ENCODE measurements around the gene EDN2.

The EDN2 gene

DNA sequence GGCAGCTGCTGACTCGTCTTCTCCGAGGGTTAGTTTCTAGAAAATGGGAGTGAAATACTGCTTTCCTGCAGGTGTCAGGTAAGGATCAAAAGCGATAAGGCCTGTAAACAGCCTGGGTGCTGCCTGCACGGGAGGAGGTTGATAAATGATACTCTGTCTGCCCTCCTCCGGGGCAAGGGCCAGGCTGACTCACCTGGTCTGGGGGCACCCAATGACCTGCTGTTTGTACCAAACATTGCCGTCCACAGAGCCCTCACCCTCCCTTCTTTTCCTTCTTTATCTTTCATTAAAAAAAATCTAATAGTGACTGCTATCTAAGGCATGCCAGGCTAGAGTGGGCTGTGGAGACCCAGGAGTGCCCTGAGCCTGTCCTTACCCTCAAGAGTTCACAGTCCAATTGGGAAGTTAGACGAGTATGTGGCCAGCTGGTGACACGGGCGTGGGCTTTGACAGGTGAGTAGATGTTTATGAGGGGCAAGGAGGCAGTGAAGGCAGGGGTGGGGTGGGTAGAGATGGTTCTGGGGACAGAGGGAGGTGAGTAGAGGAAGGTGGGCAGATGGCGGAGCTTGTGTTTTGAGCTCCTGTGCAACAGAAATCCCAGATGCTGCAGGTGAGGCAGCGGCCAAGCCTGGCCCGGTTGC is 16.2 kb downstream of the EDN2 start:
- in situ Hi-C loops (cut with MboI; ENCODE audit: low sequenced_read_pairs): no loop called here

DNA sequence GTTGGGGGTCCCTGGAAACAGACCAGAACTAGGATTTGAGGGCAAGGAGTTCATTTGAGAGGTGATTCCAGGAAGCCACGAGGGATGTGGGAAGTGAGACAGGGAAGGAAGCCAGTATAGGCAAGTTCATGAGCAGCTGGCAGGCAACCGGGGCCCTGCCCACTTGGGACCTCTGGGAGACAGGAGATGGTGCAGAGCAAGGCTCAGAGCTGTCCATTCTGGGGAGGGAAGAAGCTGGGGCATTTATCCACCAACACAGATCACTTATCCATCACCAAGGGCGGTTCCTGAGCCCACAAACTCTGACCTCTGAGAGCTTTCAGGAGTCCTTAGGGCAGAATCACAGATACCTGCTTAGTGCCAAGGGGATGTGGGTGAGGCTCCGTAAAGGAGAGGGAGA is 16.8 kb downstream of the EDN2 start:
- in situ Hi-C loops (cut with MboI; ENCODE audit: low sequenced_read_pairs): no loop called here

GRCh38 chr1:41466146-41466545 is 18.3 kb downstream of the EDN2 start:
- in situ Hi-C loops (cut with MboI; ENCODE audit: low sequenced_read_pairs): no loop called here

- in situ Hi-C loops (cut with MboI; ENCODE audit: low sequenced_read_pairs): no loop called here
Observed at GRCh38 chr1:41465741-41466140, 18.7 kb downstream of the EDN2 start.

DNA sequence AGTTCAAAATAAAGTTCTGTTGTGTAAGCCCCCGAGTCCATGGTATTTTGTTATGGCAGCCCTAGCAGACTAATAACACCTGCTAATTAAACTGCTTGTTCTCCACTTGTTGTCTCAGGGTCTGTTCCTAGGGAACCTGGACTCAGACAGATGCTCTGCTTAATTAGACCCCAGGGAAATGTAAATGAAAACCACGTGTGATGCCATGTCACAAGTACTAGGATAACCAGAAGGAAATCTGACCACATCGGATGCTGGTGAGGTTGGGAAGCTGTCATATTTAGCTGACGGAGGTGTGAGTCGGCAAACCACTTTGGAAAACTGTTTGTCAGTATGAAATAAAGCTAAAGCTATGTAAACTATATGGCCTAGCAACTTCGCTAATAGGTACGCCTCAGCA is 19.6 kb downstream of the EDN2 start:
- in situ Hi-C loops (cut with MboI; ENCODE audit: low sequenced_read_pairs): no loop called here

DNA sequence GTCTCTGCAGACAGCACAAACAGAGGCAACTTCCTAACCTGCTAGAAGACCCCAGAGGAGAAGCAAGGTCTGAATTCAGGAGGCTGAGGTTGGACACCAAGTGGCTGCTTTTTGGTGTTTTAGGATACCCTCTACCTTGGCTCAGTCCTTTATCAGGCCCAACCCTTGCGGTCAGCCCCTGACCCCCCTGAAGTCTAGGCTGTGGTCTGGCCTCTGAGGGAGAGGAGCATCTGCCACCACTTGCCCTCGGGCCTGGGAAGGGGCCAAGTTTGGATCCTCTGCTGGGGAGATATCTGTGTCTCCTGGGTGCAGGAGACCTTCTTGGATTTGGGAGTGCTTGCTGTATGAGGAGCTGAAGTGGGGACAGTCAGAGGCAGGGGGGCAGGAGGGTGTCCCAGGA is 21.0 kb downstream of the EDN2 start:
- in situ Hi-C loops (cut with MboI; ENCODE audit: low sequenced_read_pairs): no loop called here

GRCh38 chr1:41462680-41463004 is 21.8 kb downstream of the EDN2 start:
- in situ Hi-C loops (cut with MboI; ENCODE audit: low sequenced_read_pairs): no loop called here

DNA sequence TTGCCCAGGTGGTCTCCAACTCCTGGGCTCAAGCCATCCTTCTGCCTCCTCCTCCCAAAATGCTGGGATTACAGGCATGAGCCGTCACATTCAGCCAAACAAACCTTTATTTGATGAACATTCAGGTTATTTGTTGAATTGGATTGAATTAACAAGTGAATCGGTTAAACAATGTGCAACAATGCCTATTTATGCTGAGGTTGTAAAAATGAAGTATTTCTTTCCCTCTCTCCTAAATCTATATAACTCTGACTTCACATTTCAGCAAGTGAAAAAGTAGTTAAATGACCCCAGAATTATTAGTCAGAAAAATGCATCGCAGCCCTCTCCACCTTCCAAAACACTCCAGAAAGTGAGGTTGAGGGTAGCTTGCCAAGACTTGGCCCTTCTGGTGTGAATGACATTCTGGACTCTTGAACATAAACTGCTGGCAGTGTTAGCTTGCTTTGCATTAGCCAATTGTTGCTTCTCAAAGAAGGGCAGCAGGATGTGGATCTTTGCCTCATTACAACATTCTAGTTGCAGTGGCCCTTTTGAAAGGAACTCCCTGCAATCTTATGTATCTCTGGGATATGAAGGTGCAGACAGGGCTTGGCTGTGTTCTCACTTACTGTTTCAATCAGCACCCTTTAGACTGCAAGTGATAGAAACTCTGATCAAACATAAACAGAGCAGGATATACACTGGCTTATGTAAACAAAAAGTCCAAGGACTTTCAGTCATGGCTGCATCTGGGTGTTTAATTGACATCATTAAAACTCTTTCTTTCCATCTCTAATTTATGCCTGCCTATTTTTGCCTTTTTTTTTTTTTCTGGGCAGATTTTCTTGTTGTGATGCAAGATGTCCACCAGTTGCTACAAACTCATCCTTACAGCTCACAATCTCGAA is 22.4 kb downstream of the EDN2 start:
- in situ Hi-C loops (cut with MboI; ENCODE audit: low sequenced_read_pairs): no loop called here

DNA sequence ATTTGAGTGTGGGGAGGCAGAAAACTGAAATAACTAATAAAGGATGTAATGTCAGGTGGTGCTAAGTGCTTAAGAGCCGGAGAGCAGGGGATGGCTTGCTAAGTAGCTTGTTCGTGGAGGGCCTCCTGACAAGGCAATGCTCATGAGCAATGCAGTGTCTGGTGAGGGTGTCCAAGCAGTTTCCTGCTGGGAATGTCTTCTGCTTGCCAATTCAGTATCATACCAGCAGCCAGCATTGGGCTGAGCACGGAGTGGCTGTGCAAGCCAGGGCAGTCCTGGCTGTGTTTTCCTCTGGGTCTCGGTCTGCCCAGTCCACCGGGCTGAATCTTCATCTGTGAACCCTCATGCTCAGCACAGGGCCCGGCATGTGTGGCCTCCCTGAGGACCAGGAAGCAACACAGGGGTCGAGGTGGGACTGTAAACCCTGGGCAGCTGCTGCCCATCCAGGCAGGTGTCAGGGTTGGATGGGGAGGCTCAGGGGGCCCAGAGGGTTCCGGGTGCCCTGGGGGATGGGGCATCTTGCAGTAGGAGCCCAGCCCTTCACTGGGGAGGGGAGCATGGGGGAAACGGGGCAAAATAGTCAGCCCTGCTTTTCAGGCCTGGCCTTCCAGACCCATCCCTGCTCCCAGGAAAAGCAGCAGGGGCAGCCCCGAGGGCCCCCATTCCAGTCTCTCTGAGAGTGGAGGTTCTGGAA is 27.5 kb downstream of the EDN2 start:
- in situ Hi-C loops (cut with MboI; ENCODE audit: low sequenced_read_pairs): no loop called here

DNA sequence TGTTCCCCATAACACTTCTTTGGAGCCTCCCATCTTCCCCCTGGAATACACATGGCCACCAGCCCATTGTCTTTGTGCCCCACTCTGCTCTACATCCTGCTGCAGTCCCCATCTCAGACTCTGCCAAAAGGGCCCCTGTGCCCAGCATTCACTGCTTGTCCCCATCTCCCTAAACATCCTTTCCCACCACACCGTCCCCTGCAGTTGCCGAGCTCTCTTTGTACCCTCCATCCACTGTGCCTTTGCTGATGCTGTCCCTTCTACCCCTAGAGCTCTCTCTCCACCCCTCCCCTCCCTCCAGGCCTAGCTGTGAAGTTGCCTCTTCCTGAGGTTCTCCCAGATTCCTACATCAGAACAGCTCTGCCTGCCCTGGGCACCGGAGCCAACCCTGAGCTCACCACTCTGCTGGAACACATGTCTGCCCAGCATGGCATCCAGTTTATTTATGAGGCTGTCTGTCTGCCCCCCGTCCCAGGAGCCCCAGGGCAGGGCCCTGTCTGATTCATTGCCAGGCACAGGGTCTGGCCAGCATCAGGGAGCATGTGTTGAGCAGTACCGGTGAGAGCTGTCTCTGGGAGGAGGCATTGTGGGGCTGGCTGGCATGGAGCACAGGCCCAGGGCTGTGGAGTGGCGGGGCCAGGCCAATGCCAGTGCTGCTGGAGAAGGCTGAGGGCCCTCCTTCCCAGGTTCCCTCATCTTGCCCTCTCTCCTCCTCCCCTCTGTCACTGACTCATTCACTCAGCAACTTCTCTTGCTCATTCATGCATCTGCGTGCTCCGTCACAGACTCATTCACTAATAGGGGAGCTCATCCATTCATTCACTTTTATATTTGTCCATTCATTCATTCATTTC is 28.8 kb downstream of the EDN2 start:
- in situ Hi-C loops (cut with MboI; ENCODE audit: low sequenced_read_pairs): no loop called here

DNA sequence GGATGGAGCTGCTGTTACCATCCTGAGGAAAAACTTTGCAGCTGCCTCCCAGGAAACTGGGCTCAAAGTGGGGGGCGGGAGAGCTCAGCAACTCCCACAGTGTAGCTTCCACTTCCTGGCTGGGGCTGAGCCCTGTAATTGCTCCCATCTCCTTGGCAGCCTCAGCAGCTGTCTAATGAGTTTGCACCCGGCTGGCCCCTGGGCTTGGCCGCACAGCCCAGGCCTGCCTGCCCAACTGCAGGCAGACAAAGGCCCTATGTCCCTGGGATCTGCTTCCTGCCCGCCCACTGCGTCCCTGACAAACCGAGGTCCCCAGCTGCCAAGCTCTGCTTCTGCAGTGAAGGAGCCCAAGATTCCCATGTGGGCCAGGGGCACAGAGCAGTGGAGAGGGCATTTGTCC is 30.1 kb downstream of the EDN2 start:
- in situ Hi-C loops (cut with MboI; ENCODE audit: low sequenced_read_pairs): no loop called here

GRCh38 chr1:41452704-41453290 is 31.7 kb downstream of the EDN2 start:
- in situ Hi-C loops (cut with MboI; ENCODE audit: low sequenced_read_pairs): no loop called here

DNA sequence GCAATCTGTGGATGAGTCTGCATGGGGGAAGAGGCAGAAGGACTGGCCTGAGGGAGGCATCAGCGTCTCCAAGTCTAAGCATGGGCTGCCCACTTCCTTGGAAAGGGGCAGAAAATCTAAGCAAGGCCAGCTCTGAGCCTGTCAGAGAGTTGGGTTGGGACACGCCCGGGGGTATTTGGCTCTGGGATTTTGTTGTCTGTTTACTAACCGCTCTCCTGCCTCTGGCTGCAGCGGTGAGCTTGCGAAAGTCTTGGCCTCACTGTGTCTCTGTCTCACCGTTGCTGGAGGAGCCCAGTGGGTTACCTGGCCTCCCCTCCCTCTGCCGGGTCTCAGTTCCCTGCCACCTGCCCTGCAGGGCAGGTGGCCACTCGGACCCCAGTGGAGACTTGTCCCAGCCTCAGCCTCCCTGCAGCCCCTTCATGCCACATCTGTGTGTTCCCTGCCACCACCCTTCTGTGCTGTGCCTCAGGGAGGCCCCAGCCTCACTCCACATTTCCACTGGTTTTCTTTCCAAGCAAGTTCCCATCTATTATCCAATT is 33.7 kb downstream of the EDN2 start:
- in situ Hi-C loops (cut with MboI; ENCODE audit: low sequenced_read_pairs): no loop called here

DNA sequence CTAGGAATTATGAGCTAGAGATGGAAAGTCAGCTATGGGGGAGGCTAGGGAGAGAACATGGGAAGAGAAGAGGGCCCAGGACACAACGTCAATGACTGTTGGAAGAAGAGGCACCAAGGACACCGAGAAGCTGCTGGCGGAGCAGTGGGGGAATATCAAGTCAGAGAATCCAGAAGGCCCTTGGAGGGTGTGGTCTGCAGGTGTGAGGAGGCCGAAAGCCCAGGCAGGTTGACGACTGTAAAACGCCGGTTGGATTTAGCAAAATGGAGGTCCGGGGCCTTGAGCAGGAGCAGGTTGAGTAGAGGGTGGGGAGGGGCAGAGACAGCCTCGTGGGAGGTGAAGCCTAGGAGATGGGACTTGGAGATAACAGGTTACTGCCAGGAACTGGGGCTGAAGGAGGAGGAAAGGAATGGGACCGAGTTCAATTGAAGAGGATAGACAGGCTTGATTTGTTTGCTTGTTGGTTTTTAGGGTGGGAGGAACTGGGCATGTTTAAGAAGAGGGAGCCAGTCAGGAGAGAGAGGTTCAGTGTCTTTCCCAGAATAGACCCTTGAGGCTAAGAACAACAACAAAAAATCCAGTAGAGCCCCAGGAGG is 35.1 kb downstream of the EDN2 start:
- in situ Hi-C loops (cut with MboI; ENCODE audit: low sequenced_read_pairs): loop anchor here (25.0 kb wide), 1 partner anchor 412 kb away; no protein-coding TSS in a partner anchor

DNA sequence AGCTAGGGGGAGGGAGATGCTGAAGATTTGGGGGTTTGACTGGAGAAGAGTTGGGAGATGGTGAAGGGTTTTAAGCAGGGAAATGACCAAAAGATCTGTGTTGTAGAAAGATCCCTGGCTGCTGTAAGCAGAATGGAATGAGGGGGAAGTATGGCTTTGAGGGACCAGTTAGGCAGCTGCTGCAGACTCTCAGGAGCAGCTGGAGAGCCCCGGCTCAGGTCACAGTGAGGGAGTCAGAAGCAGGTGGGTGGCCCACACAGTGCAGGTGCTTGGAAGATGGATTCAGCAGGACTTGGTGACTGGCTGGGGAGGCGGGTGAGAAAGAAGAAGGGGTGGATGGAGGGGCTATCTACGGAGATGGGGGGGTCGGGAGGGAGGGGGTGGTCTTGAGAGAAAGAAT is 35.7 kb downstream of the EDN2 start:
- in situ Hi-C loops (cut with MboI; ENCODE audit: low sequenced_read_pairs): loop anchor here (25.0 kb wide), 1 partner anchor 412 kb away; no protein-coding TSS in a partner anchor

- in situ Hi-C loops (cut with MboI; ENCODE audit: low sequenced_read_pairs): loop anchor here (25.0 kb wide), 1 partner anchor 411 kb away; no protein-coding TSS in a partner anchor
Observed at GRCh38 chr1:41447995-41448770, 36.3 kb downstream of the EDN2 start.

GRCh38 chr1:41446851-41447610 is 37.5 kb downstream of the EDN2 start:
- in situ Hi-C loops (cut with MboI; ENCODE audit: low sequenced_read_pairs): loop anchor here (25.0 kb wide), 1 partner anchor 410 kb away; no protein-coding TSS in a partner anchor

DNA sequence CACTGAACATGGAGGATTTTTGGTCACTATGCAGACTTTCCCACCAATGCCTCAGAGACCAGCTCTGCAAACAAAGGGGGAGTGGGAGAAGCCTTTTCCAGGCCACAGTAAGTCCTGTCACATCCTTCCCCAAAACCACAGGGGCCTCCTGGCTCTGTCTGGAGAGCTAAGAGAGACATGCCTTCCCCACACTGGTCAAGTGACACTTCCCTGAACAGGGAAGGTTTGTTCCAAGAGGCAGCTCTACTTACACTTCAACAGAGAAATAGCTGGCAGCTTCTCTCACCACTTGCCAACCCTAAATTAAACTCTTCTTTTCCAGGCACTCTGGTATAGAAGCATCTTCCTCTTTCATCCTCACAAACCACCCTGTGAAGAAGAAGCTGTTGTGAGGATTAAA is 39.7 kb downstream of the EDN2 start:
- in situ Hi-C loops (cut with MboI; ENCODE audit: low sequenced_read_pairs): loop anchor here (25.0 kb wide), 1 partner anchor 407 kb away; no protein-coding TSS in a partner anchor

Data from HL-60/S4 (cell line).